HUES64 (cell line): ENCODE measurements around the gene PEAR1.

Experiments
- H3K27ac ChIP-seq: 2 replicates; pipeline ENCODE4 v1.7.0; 2013; ENCODE audit warnings: low read depth, low read length, inconsistent platforms
- H3K27me3 ChIP-seq: 2 replicates; pipeline ENCODE4 v1.6.1; 2013; ENCODE audit warnings: mild to moderate bottlenecking, low read length; ENCODE audit not compliant: insufficient read depth
- H3K36me3 ChIP-seq: 2 replicates; pipeline ENCODE4 v1.6.1; 2013; ENCODE audit warnings: mild to moderate bottlenecking, low read length; ENCODE audit not compliant: insufficient read depth
- H3K4me1 ChIP-seq: 2 replicates; pipeline ENCODE4 v1.6.1; 2013; ENCODE audit warnings: mild to moderate bottlenecking, low read length, moderate library complexity; ENCODE audit not compliant: insufficient read depth
- H3K4me3 ChIP-seq: 2 replicates; pipeline ENCODE4 v1.5.1; 2013; ENCODE audit warnings: mild to moderate bottlenecking, low read length, moderate library complexity
- H3K9ac ChIP-seq: 2 replicates; pipeline ENCODE4 v1.6.1; 2013; ENCODE audit warnings: mild to moderate bottlenecking, low read depth, low read length
- H3K9me3 ChIP-seq: 2 replicates; pipeline ENCODE4 v1.6.1; 2013; ENCODE audit warnings: low read depth, low read length; ENCODE audit not compliant: insufficient read depth
- whole genome bisulfite sequencing: fragments of 150-250, 120-280 bp; methylation state at CpG from one replicate; pipeline ENCODE4 v1.1.7; 2013; ENCODE audit warnings: missing lambda C conversion rate; 5-methylcytosine and 5-hydroxymethylcytosine counted together

PEAR1 gene

DNA sequence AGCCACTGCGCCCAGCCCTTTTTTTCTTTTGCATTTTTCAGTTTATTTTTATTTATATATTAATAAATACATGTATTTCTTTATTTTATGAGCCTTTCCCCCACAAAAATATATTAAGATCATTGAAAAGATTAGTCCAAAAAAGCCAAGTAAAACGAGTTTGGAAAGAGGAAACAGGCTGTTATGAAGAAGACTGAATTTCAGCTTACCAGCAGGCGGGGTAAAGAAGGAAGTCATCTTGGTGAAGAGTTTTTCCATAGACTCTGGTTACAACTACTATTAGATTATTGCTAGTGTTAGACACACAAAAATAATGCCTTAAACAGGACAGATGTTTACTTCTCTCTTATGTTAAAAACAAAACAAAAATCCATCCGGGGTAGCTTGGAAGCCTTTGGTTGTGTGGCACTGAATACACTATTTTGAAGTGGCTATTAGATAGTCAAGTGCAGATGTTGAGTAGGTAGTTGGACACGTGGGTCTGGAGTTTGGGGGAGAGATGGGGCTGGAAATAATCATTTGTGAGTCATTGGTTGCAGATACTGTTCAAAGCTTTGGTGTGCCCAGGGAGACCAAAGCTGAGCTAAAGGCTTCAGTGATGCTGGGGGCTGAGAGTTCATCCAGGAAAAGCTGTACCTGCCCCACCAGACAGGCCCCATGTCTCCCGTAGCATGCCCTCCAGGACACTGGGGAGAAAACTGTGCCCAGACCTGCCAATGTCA lies 18.2 kb downstream of the PEAR1 start:
- Histone ChIP-seq H3K9ac (no peak overlapping the region), H3K27me3 (no peaks in the 10 kb centered on the region; the same call in 1 of the 2 replicates), H3K36me3 (no peaks in the 10 kb centered on the region), H3K4me1 (peaks cover 4% of the 10 kb centered on the region; the same call in 1 of the 2 replicates), H3K9me3 (no peaks in the 10 kb centered on the region), H3K27ac (no peak overlapping the region), H3K4me3 (no peak overlapping the region)
- WGBS = 89% methylated on average over 6 of the region's 6 CpGs

DNA sequence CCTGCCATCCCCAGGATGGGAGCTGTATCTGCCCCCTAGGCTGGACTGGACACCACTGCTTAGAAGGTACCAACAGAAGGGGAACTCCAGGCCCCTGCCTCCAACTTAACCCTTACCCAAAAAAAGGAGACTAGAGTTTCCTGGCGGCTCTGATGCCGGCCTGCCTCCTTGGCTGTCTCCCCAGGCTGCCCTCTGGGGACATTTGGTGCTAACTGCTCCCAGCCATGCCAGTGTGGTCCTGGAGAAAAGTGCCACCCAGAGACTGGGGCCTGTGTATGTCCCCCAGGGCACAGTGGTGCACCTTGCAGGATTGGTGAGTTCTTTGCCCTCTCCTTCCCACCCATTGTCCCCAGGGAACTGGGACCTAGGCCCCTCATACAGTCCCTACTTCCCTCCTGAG lies 18.8 kb downstream of the PEAR1 start:
- Histone ChIP-seq H3K27me3 (peaks cover 3% of the 10 kb centered on the region; the same call in 1 of the 2 replicates), H3K36me3 (no peaks in the 10 kb centered on the region), H3K9ac (no peak overlapping the region), H3K9me3 (no peaks in the 10 kb centered on the region), H3K4me1 (peaks cover 4% of the 10 kb centered on the region; the same call in 1 of the 2 replicates), H3K27ac (no peak overlapping the region), H3K4me3 (no peak overlapping the region)
- WGBS = 84% methylated on average over 2 of the region's 2 CpGs

DNA sequence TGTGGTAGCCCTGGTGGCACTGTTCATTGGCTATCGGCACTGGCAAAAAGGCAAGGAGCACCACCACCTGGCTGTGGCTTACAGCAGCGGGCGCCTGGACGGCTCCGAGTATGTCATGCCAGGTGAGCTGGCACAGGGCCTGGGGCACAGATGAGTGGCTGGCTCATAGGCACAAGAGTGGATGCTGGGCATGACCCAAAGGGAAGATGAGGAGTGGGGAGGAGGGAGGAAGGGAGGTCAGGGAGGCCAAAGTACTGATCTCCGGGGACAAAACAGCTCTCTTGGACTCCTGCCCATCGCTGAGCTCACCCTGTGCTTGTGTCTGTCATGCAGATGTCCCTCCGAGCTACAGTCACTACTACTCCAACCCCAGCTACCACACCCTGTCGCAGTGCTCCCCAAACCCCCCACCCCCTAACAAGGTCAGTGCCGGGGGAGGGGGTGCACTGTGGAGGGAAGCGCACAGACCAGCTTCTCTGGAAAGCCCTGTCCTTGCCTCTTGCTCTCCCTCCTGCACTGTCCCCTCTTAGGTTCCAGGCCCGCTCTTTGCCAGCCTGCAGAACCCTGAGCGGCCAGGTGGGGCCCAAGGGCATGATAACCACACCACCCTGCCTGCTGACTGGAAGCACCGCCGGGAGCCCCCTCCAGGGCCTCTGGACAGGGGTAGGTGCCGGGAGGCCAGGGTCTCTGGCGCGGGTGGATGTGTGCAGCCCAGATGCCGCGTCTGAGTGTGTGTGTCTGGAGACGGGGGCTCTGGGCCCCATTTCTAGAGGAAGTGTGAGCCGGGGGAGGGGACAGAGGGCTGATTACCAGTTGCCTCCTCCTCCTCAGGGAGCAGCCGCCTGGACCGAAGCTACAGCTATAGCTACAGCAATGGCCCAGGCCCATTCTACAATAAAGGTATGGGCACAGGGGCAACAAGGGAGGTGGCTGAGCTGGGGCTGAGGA lies 19.6 kb downstream of the PEAR1 start:
- Histone ChIP-seq H3K27ac (no peak overlapping the region), H3K9ac (no peak overlapping the region), H3K4me1 (peaks cover 4% of the 10 kb centered on the region; the same call in 1 of the 2 replicates), H3K4me3 (no peak overlapping the region), H3K27me3 (peaks cover 4% of the 10 kb centered on the region), H3K9me3 (no peaks in the 10 kb centered on the region), H3K36me3 (no peaks in the 10 kb centered on the region)
- 78% methylated on average over 24 of the region's 24 CpGs for WGBS

DNA sequence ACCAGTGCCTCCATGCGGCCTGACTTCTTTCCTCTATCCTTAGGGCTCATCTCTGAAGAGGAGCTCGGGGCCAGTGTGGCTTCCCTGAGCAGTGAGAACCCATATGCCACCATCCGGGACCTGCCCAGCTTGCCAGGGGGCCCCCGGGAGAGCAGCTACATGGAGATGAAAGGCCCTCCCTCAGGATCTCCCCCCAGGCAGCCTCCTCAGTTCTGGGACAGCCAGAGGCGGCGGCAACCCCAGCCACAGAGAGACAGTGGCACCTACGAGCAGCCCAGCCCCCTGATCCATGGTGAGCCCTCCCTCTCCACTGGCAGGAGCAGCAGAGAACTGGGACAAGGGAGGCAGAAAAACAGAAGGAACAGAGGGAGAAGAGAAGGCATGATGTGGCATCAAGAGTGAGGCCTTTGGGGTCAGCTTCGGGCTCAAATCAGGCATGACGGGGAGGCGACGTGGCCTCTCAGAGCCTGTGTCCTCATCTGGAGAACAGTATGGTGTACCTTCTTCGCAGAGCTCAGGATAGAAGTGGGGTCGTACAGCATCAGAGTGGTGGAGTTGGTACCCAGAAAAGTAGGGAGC lies 20.4 kb downstream of the PEAR1 start:
- no peak overlapping the region for H3K9ac ChIP-seq
- H3K36me3 ChIP-seq = no peaks in the 10 kb centered on the region
- peaks cover 10% of the 10 kb centered on the region for H3K27me3 ChIP-seq
- H3K4me1 ChIP-seq = peaks cover 4% of the 10 kb centered on the region; the same call in 1 of the 2 replicates
- WGBS = 83% methylated on average over 13 of the region's 13 CpGs
- H3K9me3 ChIP-seq = no peaks in the 10 kb centered on the region
- H3K27ac ChIP-seq = no peak overlapping the region
- no peak overlapping the region for H3K4me3 ChIP-seq

DNA sequence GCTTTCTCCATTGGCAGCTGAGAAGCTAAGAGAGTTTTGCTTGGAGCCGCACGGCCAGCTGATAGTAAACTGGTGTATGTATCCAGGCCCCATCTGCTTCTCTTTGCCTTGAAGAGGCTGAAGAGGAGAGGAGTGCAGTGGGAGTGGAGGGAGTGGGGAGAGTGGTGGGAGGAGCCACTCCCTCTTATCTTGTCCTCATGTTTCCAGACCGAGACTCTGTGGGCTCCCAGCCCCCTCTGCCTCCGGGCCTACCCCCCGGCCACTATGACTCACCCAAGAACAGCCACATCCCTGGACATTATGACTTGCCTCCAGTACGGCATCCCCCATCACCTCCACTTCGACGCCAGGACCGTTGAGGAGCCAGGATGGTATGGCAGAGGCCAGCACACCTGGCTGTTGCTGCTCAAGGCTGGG lies 20.9 kb downstream of the PEAR1 start:
- no peak overlapping the region for H3K4me3 ChIP-seq
- peaks cover 4% of the 10 kb centered on the region; the same call in 1 of the 2 replicates for H3K4me1 ChIP-seq
- WGBS = 89% methylated on average over 9 of the region's 9 CpGs
- H3K9me3 ChIP-seq = no peaks in the 10 kb centered on the region
- H3K27me3 ChIP-seq = peaks cover 15% of the 10 kb centered on the region
- H3K9ac ChIP-seq = no peak overlapping the region
- H3K36me3 ChIP-seq = no peaks in the 10 kb centered on the region
- H3K27ac ChIP-seq = no peak overlapping the region

DNA sequence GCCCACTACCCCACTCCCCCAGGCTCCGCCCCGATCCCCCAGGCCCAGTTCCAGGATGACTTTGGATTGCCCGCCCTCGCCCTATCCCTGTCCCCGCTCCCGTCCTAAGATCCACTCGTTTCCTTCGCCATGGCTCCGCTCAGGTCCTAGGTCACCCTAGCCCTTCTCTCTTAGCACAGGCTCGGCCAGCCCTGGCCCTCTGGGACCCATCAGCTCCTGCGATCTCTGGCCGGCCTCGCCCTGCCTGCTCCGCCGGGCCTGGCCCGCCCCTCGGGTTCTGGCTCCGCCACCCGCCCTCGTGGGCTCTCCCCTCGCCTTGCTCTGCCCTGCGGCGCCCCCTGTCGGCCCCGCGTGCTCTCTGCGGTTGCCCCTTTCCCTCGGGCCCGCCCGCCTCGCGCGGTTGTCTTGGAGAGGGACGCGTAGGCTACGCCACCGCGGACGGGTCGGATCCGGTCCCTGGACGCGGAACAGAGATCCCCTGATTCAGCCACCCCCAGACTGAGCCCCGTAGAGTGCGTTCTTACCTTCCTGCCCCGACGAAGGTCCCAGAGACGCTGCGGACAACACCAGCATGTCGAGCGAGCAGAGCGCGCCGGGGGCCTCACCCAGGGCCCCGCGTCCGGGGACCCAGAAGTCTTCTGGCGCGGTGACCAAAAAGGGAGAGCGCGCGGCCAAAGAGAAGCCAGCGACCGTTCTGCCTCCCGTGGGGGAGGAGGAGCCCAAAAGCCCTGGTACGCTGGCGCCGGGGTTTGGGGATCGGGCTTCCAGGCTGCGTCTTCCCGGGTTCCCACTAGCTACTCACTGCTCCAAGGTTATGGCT lies 26.9 kb downstream of the PEAR1 start, which contains the start of gene LRRC71:
LRRC71 (plus strand) TSS at position 400 of the 820 bp plus-strand sequence; CDS start at position 572, 172 bp downstream.
- Histone ChIP-seq H3K36me3 (no peaks in the 10 kb centered on the region), H3K4me1 (peaks cover 3% of the 10 kb centered on the region; the same call in 1 of the 2 replicates), H3K9ac (peak within 1 kb of the TSS; percentile 53), H3K27ac (no peak within 1 kb of the TSS), H3K27me3 (peaks cover 75% of the 10 kb centered on the region), H3K4me3 (peak within 1 kb of the TSS; percentile 56), H3K9me3 (no peaks in the 10 kb centered on the region)
- WGBS = 3% methylated on average over 71 of the region's 71 CpGs

DNA sequence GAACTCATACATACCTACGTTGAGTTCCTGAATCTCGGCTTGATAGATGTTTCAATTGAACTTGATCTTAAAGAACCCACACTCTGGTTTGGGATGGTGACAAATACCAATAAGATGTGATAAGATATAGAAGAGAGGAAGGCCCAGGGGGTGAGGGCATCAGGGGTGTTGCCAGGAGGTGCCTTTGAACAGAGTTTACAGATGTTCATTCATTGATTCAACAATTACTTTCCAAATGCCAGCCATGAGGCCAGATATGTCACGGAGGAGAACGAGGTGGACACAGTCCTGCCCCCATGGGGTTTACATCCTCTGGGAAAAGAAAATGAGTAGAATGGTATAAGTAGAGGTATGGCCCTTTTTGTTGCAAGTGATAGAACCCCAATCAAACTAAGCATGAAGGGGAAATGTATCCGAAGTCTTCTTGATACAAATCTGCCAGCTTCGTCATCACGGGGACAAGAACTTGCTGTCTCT lies 27.6 kb downstream of the PEAR1 start:
- Histone ChIP-seq H3K4me1 (peaks cover 3% of the 10 kb centered on the region; the same call in 1 of the 2 replicates), H3K9me3 (no peaks in the 10 kb centered on the region), H3K4me3 (peak overlapping the region; percentile 56; the same call in 1 of the 2 replicates), H3K9ac (no peak overlapping the region), H3K27me3 (peaks cover 82% of the 10 kb centered on the region), H3K36me3 (no peaks in the 10 kb centered on the region), H3K27ac (no peak overlapping the region)
- WGBS = 57% methylated on average over 7 of the region's 7 CpGs

DNA sequence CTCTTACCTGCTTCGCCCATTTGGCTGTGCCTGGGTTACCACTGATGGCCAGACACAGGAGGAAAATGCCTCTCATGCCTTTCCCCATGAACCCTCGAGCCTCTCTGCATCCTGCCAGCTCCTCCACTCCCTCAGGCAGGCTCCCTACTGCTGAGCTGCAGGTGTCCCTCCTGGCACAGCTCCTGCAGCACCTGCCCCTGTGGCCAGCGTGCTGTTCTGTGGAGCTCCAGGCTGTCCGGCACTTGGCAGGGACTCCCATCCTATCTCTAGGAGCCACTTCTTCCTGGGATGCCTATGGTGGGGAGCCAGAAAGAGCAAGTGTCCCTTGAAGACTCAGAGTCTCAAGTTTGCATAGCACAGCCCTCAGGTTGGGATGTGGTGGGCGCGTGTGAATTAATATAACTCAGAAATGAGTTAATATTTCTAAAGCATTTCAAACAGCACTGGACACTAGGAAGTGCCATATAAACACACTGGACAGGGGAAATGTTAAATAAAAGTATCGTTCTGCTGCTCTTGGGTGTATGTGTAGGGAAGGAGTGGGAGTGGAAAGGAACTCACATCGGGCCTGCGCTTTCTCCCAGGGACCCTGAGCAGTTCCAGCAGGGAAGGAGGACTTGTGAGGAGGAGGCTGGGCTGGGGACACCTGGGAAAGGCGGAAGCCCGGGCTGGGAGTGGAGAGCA lies 29.6 kb downstream of the PEAR1 start:
- Histone ChIP-seq H3K27ac (no peak overlapping the region), H3K9ac (no peak overlapping the region), H3K4me1 (peaks cover 3% of the 10 kb centered on the region; the same call in 1 of the 2 replicates), H3K36me3 (no peaks in the 10 kb centered on the region), H3K4me3 (peak overlapping the region; percentile 48), H3K27me3 (peaks cover 98% of the 10 kb centered on the region), H3K9me3 (no peaks in the 10 kb centered on the region)
- WGBS = 11% methylated on average over 9 of the region's 11 CpGs

DNA sequence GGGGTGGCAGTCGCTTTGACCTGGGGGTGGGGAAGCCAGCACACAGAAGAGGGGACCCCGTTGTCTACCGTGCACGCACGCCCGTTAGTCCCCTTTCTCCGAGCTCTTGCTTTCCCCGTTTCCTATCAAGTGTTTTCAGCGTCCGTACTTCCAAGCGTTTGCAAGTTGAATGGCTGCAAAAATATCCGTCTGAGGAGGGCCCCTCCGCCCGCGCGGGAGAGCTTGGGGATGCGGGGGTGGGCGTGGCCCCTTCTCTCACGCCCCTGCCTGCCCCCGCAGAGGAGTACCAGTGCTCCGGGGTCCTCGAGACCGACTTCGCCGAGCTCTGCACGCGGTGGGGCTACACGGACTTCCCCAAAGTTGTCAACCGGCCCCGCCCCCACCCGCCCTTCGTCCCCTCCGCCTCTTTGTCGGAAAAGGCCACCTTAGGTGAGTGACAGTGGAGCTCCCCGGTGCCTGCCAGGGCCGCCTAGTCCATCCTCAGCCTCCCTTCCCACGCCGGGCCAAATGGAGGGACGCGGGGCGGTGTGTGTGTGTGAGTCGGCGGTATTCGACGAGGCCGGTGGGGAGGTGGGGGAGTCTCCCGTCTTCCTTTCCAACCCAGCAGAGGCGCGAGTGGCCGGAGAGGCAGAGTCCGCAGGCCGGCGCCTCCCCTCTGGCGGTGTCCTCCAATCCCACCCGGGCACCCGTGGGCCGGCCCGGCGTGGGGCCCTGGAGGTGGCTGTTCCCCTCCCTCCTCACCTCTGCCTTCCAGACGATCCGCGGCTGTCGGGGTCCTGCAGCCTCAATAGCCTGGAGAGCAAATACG lies 30.4 kb downstream of the PEAR1 start:
- no peak overlapping the region for H3K9ac ChIP-seq
- H3K4me1 ChIP-seq = peaks cover 3% of the 10 kb centered on the region; the same call in 1 of the 2 replicates
- H3K36me3 ChIP-seq = no peaks in the 10 kb centered on the region
- no peak overlapping the region for H3K27ac ChIP-seq
- WGBS = under 1% methylated on average over 53 of the region's 64 CpGs
- no peaks in the 10 kb centered on the region for H3K9me3 ChIP-seq
- H3K27me3 ChIP-seq = peaks cover 100% of the 10 kb centered on the region
- H3K4me3 ChIP-seq = peak overlapping the region; percentile 48
